MM.1S (cell line): ENCODE data around the gene FAM120A.
"Not testable (repeated sequence)": the region's sequence is repeated elsewhere in the genome, so short reads cannot be mapped to it uniquely, and the experiment has no call there.

Experiments used
- DNase-seq: peaks from one replicate; pipeline ENCODE4 v3.0.0-alpha.2; 2015
- H2AFZ ChIP-seq: fragments of 300-600 bp; sonication (generic); 2 replicates; pipeline ENCODE4 v1.6.0; 2016; ENCODE audit warnings: antibody characterized with exemption, low read length
- H3F3A ChIP-seq: fragments of 300-600 bp; sonication (generic); 2 replicates; pipeline ENCODE4 v1.6.1; 2016; ENCODE audit warnings: mild to moderate bottlenecking, antibody characterized with exemption, low read length, moderate library complexity, mixed read lengths; ENCODE audit not compliant: insufficient read depth
- H3K27ac ChIP-seq: fragments of 300-600 bp; sonication (generic); 2 replicates; pipeline ENCODE4 v1.5.1; 2016; ENCODE audit warnings: mild to moderate bottlenecking, low read length
- H3K27me3 ChIP-seq: fragments of 300-600 bp; sonication (generic); replicated peaks from 2 replicates; pipeline ENCODE4 v1.6.0; 2016; ENCODE audit warnings: low read length; ENCODE audit not compliant: insufficient read depth
- H3K36me3 ChIP-seq: fragments of 300-600 bp; sonication (generic); replicated peaks from 2 replicates; pipeline ENCODE4 v1.6.1; 2016; ENCODE audit warnings: mild to moderate bottlenecking, low read length, mixed read lengths; ENCODE audit not compliant: insufficient read depth
- H3K4me1 ChIP-seq: fragments of 300-600 bp; sonication (generic); 2 replicates; pipeline ENCODE4 v1.6.1; 2016; ENCODE audit warnings: low read length, mixed read lengths
- H3K4me2 ChIP-seq: fragments of 300-600 bp; sonication (generic); 2 replicates; pipeline ENCODE4 v1.6.0; 2016; ENCODE audit warnings: low read depth, low read length
- H3K4me3 ChIP-seq: fragments of 300-600 bp; sonication (generic); 2 replicates; pipeline ENCODE4 v1.5.1; 2016; ENCODE audit warnings: low read length, mixed read lengths
- H3K79me2 ChIP-seq: fragments of 300-600 bp; sonication (generic); 2 replicates; pipeline ENCODE4 v1.6.1; 2016; ENCODE audit warnings: mixed run types, low read length, mixed read lengths
- H3K9ac ChIP-seq: fragments of 300-600 bp; sonication (generic); 2 replicates; pipeline ENCODE4 v1.6.1; 2016; ENCODE audit warnings: low read length, mixed read lengths
- H3K9me2 ChIP-seq: fragments of 300-600 bp; sonication (generic); replicated peaks from 2 replicates; pipeline ENCODE4 v1.6.1; 2016; ENCODE audit warnings: mild to moderate bottlenecking, low read length, mixed read lengths; ENCODE audit not compliant: insufficient read depth
- H3K9me3 ChIP-seq: fragments of 300-600 bp; sonication (generic); replicated peaks from 2 replicates; pipeline ENCODE4 v1.6.1; 2016; ENCODE audit warnings: mild to moderate bottlenecking, low read length, mixed read lengths; ENCODE audit not compliant: insufficient read depth
- H4K20me1 ChIP-seq: fragments of 300-600 bp; sonication (generic); 2 replicates; pipeline ENCODE4 v1.6.1; 2016; ENCODE audit warnings: mild to moderate bottlenecking, low read length, moderate library complexity, mixed read lengths; ENCODE audit not compliant: insufficient read depth
- CTCF ChIP-seq: fragments of 300-600 bp; sonication (generic); IDR thresholded peaks from 2 replicates; pipeline ENCODE4 v1.5.1; 2016; ENCODE audit warnings: antibody characterized with exemption, low read length, mixed read lengths
- EZH2 ChIP-seq: fragments of 300-600 bp; sonication (generic); optimal IDR thresholded peaks from 2 replicates; pipeline ENCODE3; 2017; ENCODE audit warnings: low read depth, mild to moderate bottlenecking, antibody characterized with exemption, low read length, mixed read lengths
- EZH2phosphoT487 ChIP-seq: fragments of 300-600 bp; sonication (generic); IDR thresholded peaks from 2 replicates; pipeline ENCODE4 v1.6.1; 2018; ENCODE audit warnings: antibody characterized with exemption, low read length

FAM120A gene

GRCh38 chr9:93509084-93509483, 57.6 kb downstream of the FAM120A start:
- peaks cover 91% of the 10 kb centered on the region for H3K79me2 ChIP-seq
- H3K9me3 ChIP-seq: no peaks in the 10 kb centered on the region
- no peaks in the 10 kb centered on the region for H3K36me3 ChIP-seq
- H3K4me2 ChIP-seq: no peak overlapping the region
- H4K20me1 ChIP-seq: peaks cover 11% of the 10 kb centered on the region; the same call in 1 of the 2 replicates
- no peaks in the 10 kb centered on the region for H3K27me3 ChIP-seq
- DNase-seq: no peak
- no peak overlapping the region for H2AFZ ChIP-seq
- no peak overlapping the region for H3K9ac ChIP-seq
- TF ChIP-seq EZH2phosphoT487: no peak
- no peak for TF ChIP-seq CTCF
- TF ChIP-seq EZH2: no peak
- H3K4me1 ChIP-seq: peaks cover 16% of the 10 kb centered on the region
- H3K4me3 ChIP-seq: no peak overlapping the region
- H3K9me2 ChIP-seq: no peaks in the 10 kb centered on the region
- no peak overlapping the region for H3K27ac ChIP-seq
- peaks cover 12% of the 10 kb centered on the region for H3F3A ChIP-seq

- DNase-seq: no peak
- Histone ChIP-seq H3K4me3 (no peak overlapping the region), H3K79me2 (peaks cover 98% of the 10 kb centered on the region), H3F3A (peaks cover 5% of the 10 kb centered on the region; the same call in 1 of the 2 replicates), H3K9me3 (no peaks in the 10 kb centered on the region), H3K4me2 (no peak overlapping the region), H3K36me3 (no peaks in the 10 kb centered on the region), H3K27me3 (no peaks in the 10 kb centered on the region), H3K9ac (no peak overlapping the region), H4K20me1 (peaks cover 11% of the 10 kb centered on the region; the same call in 1 of the 2 replicates), H3K9me2 (no peaks in the 10 kb centered on the region), H3K4me1 (peaks cover 11% of the 10 kb centered on the region), H3K27ac (no peak overlapping the region), H2AFZ (no peak overlapping the region)
- TF ChIP-seq EZH2phosphoT487 (no peak), CTCF (no peak), EZH2 (no peak)
Observed at GRCh38 chr9:93510041-93510440, 58.6 kb downstream of the FAM120A start.

- H3K36me3 ChIP-seq, H3K27me3 ChIP-seq, H3K9me2 ChIP-seq, H2AFZ ChIP-seq, H3K4me3 ChIP-seq, H3K9me3 ChIP-seq, H3K4me1 ChIP-seq, DNase-seq, H3K4me2 ChIP-seq, H3F3A ChIP-seq, H3K27ac ChIP-seq, H4K20me1 ChIP-seq, H3K9ac ChIP-seq: not testable (repeated sequence)
- peaks cover 87% of the 10 kb centered on the region for H3K79me2 ChIP-seq
Observed at GRCh38 chr9:93511228-93511627, 59.7 kb downstream of the FAM120A start.

GRCh38 chr9:93512170-93512812, 60.8 kb downstream of the FAM120A start:
- H3K27me3 ChIP-seq, H3K4me1 ChIP-seq, H3K4me3 ChIP-seq, H3K9ac ChIP-seq, H3K9me3 ChIP-seq, H3K9me2 ChIP-seq, H3K27ac ChIP-seq, DNase-seq, H3K36me3 ChIP-seq, H2AFZ ChIP-seq, H3F3A ChIP-seq, H3K4me2 ChIP-seq, H4K20me1 ChIP-seq: not testable (repeated sequence)
- peaks cover 85% of the 10 kb centered on the region for H3K79me2 ChIP-seq
